Lung (tissue), 12 donors: ENCODE measurements around the gene CSRNP3. TPM values are rescaled to one million over a fixed set of nuclear protein-coding genes. Genes with fewer than 3 reads are reported as not detected.

Experiments used
- ATAC-seq: fragments of 200-7000 bp; cut with Tn5 transposase; one replicate; pipeline ENCODE4 v1.9.1; 2020; ENCODE audit warnings: moderate number of reproducible peaks; ENCODE audit not compliant: insufficient read depth, low FRiP score
- DNase-seq, 3 donors: peaks; one replicate each; pipeline ENCODE4 v3.0.0-alpha.2; 2013 to 2017
- H3K27ac ChIP-seq, 2 donors: one replicate each; pipeline ENCODE4 v1.5.1; 2013; ENCODE audit warnings: mild to moderate bottlenecking in 2 of 2, moderate library complexity in 2 of 2, control low read depth in 1 of 2, inconsistent platforms in 1 of 2, low read depth in 1 of 2, low read length in 1 of 2
- H3K27me3 ChIP-seq, 3 donors: one replicate each; pipeline ENCODE4 v1.5.1; 2013; ENCODE audit warnings: low read length in 2 of 3; ENCODE audit not compliant: control insufficient read depth in 3 of 3, insufficient read depth in 3 of 3
- H3K36me3 ChIP-seq, 4 donors: one replicate each; pipeline ENCODE4 v1.5.1; 2013; ENCODE audit warnings: low read length in 4 of 4, mild to moderate bottlenecking in 1 of 4, moderate library complexity in 1 of 4; ENCODE audit not compliant: control insufficient read depth in 4 of 4, insufficient read depth in 4 of 4
- H3K4me1 ChIP-seq, 5 donors: one replicate each; pipeline ENCODE4 v1.5.1; 2013; ENCODE audit warnings: low read length in 5 of 5, mild to moderate bottlenecking in 2 of 5, moderate library complexity in 1 of 5; ENCODE audit not compliant: control insufficient read depth in 5 of 5, insufficient read depth in 5 of 5
- H3K4me3 ChIP-seq: one replicate; pipeline ENCODE4 v1.5.1; 2013; ENCODE audit warnings: mild to moderate bottlenecking, control low read depth, moderate library complexity
- H3K9ac ChIP-seq, 2 donors: one replicate each; pipeline ENCODE4 v1.5.1; 2013; ENCODE audit warnings: low read length in 2 of 2, control low read depth in 1 of 2; ENCODE audit not compliant: insufficient read depth in 1 of 2
- H3K9me3 ChIP-seq, 4 donors: one replicate each; pipeline ENCODE4 v1.5.1; 2013; ENCODE audit warnings: low read length in 3 of 4, mild to moderate bottlenecking in 1 of 4, moderate library complexity in 1 of 4; ENCODE audit not compliant: control insufficient read depth in 4 of 4, insufficient read depth in 3 of 4
- CTCF ChIP-seq: IDR thresholded peaks from 2 replicates; pipeline ENCODE4 v1.5.1; 2012; ENCODE audit warnings: mild to moderate bottlenecking; ENCODE audit errors: control extremely low read depth, extremely low read depth
- WGBS, 2 donors: extraction: QIAGEN DNeasy Blood & Tissue Kit; methylation state at CpG; one replicate each; pipeline ENCODE4 v1.1.7; 2013; 5-methylcytosine and 5-hydroxymethylcytosine counted together
- polyA plus RNA-seq, 2 donors: library from polyadenylated mRNA; stranded (reverse); fragments of 200-250 nt; gene quantifications; one replicate each; pipeline ENCODE4 v1.2.1, GENCODE V29; 2013
- total RNA-seq, 2 donors: library from RNA; depleted of rRNA in 1 of 2; stranded (reverse); fragments of >200 nt in 1 of 2; gene quantifications; one replicate each; pipeline ENCODE4 v1.2.1, GENCODE V29; 2014 to 2021
- donor health status: control.
- donor health status: control.
- donor health status: Bipolar disorder and iron deficiency.
- donor health status: healthy.
- donor health status: DM: yes; HTN: yes; CAD: no.

The CSRNP3 gene
- total and polyA plus RNA-seq, 4 donors, result 0.25 to 8.7 (median 1.8) TPM

- H3K27ac ChIP-seq, result no peak overlapping the region
- H3K9me3 ChIP-seq, result no peaks in the 10 kb centered on the region
- WGBS, 2 donors, result 92 to 93% methylated on average over 1 of the region's 1 CpG
- H3K9ac ChIP-seq, result no peak overlapping the region
- H3K36me3 ChIP-seq, result no peaks in the 10 kb centered on the region
- no peak for DNase-seq
- H3K4me3 ChIP-seq, result no peak overlapping the region
- no peak for TF ChIP-seq CTCF
- peaks cover 0 to 4% (median 0%) of the 10 kb centered on the region in 5 donors for H3K4me1 ChIP-seq
- H3K27me3 ChIP-seq, result no peaks in the 10 kb centered on the region
- no peak for ATAC-seq
Measured at GRCh38 chr2:165549619-165550018, 80.1 kb downstream of the CSRNP3 start.

GRCh38 chr2:165558832-165559231 lies 89.3 kb downstream of the CSRNP3 start:
- no peak for DNase-seq
- no peak for ATAC-seq
- Histone ChIP-seq H3K27ac (no peak overlapping the region), H3K36me3 (no peaks in the 10 kb centered on the region), H3K9ac (no peak overlapping the region), H3K4me3 (no peak overlapping the region), H3K9me3 (peaks cover 0 to 3% (median 0%) of the 10 kb centered on the region in 4 donors), H3K27me3 (no peaks in the 10 kb centered on the region), H3K4me1 (peaks cover 0 to 31% (median 11%) of the 10 kb centered on the region in 5 donors)
- TF ChIP-seq CTCF, result no peak
- 87 to 97% methylated on average over 2 of the region's 2 CpGs for WGBS, 2 donors

GRCh38 chr2:165560377-165560988 lies 91.0 kb downstream of the CSRNP3 start:
- no peaks in the 10 kb centered on the region for H3K36me3 ChIP-seq
- no peak for ATAC-seq
- no peak overlapping the region for H3K4me3 ChIP-seq
- peak in 1 of 3 donors; percentile 38 for DNase-seq
- H3K27ac ChIP-seq, result no peak overlapping the region
- H3K9me3 ChIP-seq, result peaks cover 0 to 3% (median 0%) of the 10 kb centered on the region in 4 donors
- H3K4me1 ChIP-seq, result peaks cover 0 to 32% (median 11%) of the 10 kb centered on the region in 5 donors
- H3K27me3 ChIP-seq, result no peaks in the 10 kb centered on the region
- no peak overlapping the region for H3K9ac ChIP-seq
- 80 to 86% methylated on average over 4 of the region's 4 CpGs for WGBS, 2 donors
- TF ChIP-seq CTCF, result no peak

- Histone ChIP-seq H3K27ac (no peak overlapping the region), H3K9ac (no peak overlapping the region), H3K4me1 (peaks cover 0 to 32% (median 11%) of the 10 kb centered on the region in 5 donors), H3K27me3 (no peaks in the 10 kb centered on the region), H3K9me3 (no peaks in the 10 kb centered on the region), H3K4me3 (no peak overlapping the region), H3K36me3 (no peaks in the 10 kb centered on the region)
- TF ChIP-seq CTCF, result no peak
- 65 to 81% methylated on average over 1 of the region's 1 CpG for WGBS, 2 donors
- DNase-seq (peak in 2 of 3 donors; percentile 74 to 84), ATAC-seq (no peak)
Measured at GRCh38 chr2:165561516-165561915, 92.0 kb downstream of the CSRNP3 start.
